GM21619 (cell line): Measurements from ENCODE around the gene VSIG10L2.

Experiments
- ATAC-seq: cut with Tn5 transposase; IDR thresholded peaks from one replicate; pipeline ENCODE4 v1.9.1; 2021; ENCODE audit not compliant: unreplicated experiment

The VSIG10L2 gene

DNA sequence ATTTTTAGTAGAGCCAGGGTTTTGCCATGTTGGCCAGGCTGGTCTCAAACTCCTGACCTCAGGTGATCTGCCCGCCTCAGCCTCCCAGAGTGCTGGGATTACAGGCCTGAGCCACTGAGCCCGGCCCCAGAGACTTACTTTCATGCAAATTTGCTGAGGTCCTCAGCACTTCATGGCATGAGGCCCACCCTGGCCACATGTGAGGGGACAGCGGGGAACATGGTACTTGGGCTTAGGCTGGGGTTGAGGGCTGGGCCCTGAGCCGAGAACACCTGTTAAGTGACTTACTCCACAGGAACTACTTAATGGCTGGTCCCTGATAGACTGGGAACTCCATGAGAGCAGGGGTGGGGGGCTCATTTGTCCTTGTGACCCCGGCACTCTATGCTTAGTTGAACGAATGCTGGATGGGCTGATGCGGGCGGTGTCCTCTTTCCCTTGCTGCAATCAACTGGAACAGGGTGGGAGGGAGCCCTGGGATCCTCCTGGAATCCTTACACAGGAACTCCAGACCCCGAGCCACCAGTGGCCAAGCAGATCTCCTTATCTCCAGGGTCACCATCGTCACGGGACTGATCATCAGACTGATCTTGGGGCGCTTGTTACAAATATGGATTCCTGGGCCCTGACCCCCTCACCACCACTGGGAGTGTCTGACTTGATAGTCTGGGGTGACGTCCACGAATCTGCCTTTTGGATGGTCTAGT lies 1.0 kb downstream of the VSIG10L2 start:
- no peak for ATAC-seq

DNA sequence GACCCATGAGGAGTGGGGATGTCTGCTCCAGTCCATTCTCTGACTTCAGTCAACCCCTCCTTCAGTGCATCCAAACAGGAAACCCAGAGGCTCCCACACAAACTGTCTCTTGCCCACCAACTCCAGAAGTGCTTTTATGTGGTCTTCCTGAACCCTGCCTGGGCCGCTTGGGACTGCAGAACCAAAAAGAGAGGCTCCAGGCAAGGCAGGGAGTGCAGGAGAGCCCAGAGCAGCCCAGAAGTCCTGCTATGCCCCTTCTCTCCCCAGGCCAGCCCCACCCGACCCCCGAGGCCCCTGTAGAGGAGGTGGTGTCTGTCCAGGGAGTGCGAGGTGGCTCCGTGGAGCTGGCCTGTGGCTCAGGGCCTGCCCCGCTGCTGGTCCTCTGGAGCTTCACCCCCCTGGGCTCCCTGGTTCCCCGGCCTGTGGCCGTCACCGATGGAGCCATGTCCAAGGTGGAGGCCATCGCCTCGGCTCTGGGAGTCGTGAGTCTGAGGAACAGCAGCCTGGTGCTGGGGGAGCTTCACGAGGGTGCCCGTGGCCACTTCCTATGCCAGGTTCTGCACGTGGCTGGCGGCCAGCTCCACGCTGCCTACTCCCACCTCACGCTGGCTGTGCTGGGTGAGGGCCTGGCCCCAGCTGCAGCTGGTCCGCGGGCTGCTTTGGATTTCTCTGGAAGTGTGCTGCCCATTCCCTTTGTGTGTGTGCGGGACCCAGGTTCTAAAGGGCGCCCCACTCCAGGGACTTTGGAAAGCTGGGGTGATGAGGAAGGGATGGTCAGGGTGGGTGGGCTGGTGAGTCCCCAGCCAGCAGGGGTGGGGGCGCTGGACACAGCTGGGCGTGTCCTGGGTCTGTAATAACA lies 1.8 kb downstream of the VSIG10L2 start:
- ATAC-seq = no peak

DNA sequence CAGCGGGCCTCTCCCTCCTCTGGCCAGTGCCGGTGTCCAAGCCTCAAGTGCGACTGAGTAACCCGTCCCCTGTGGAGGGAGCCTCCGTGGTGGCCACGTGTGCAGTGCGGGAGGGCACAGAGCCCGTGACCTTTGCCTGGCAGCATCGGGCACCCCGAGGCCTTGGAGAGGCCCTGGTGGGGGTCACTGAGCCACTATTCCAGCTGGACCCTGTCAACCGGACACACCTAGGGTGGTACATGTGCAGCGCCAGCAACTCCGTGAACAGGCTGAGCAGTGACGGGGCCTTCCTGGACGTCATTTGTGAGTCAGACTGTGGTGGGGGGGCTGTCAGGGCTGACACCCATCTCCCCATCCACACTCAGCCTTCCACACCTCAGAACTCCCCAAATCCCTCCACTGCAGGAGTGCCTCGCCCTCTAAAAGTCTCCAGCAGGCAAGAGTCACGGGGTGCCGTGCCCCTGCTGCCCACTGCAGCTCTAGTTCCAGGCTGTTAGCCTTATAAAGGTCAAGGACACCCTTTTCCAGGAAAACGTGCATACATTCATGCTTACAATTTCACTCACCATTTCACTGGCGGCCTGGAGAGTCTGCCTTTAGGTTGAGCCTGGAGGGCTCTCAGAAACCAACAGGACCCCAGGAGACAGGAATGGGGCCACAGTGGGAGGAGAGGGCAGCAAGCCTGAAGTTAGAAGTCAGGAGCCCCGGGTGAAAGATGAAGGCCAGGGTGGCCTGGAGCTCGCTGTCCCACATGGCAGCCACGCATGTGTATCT lies 2.6 kb downstream of the VSIG10L2 start:
- no peak for ATAC-seq

DNA sequence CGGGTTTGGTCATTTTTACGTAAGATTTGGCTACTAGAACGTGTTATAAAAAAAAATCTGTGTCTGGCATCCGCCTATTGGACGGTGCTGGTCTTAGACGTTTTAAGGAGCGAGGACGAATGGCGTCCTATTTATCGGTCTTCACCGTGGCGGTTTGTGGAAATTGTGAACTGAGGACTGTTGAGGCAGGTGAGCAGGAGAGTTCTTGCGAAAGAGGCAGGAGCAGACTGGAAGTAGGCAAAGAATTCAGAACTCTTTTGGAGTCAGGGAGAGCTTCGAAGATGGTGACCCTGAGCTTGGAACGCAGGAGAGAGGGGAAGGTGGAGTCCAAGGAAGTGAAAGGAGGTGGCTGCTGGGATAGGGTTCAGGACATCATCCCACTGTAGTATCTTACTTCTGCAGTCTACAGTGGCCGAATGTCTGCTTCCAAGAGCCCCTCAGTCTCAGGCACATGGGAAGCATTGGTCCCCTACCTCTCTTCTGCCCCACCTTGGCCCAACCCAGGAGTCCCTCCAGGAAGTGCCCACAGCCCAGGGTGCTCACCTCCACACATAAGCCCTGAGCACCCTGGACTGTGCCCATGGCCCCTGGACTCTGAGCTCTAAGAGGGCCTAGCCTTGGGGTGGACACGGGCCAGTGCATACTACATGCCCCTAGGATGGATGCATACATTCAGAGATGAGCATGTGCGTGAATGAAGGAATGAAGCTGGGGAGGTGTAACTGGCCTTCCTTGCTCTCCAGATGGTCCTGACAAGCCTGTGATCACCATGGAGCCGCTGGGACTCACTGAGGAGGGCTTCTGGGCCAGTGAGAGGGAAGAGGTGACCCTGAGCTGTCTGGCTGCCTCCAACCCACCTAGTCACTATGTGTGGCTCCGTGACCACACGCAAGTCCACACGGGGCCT lies 3.7 kb downstream of the VSIG10L2 start:
- no peak for ATAC-seq

DNA sequence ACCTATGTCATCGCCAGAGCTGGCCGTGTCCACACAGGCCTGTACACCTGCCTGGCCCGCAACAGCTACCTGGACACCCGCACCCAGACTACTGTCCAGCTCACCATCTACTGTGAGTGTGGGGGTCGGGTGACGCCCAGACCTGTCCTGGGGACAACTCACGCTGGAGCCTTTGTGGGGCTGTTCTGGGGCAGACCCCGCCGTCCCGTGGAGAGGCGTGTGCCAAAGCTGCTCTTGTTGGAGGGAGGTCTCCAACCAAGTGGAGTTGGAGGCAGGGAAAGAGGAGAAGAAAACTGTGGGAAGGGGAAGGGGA lies 4.3 kb downstream of the VSIG10L2 start:
- ATAC-seq = no peak

DNA sequence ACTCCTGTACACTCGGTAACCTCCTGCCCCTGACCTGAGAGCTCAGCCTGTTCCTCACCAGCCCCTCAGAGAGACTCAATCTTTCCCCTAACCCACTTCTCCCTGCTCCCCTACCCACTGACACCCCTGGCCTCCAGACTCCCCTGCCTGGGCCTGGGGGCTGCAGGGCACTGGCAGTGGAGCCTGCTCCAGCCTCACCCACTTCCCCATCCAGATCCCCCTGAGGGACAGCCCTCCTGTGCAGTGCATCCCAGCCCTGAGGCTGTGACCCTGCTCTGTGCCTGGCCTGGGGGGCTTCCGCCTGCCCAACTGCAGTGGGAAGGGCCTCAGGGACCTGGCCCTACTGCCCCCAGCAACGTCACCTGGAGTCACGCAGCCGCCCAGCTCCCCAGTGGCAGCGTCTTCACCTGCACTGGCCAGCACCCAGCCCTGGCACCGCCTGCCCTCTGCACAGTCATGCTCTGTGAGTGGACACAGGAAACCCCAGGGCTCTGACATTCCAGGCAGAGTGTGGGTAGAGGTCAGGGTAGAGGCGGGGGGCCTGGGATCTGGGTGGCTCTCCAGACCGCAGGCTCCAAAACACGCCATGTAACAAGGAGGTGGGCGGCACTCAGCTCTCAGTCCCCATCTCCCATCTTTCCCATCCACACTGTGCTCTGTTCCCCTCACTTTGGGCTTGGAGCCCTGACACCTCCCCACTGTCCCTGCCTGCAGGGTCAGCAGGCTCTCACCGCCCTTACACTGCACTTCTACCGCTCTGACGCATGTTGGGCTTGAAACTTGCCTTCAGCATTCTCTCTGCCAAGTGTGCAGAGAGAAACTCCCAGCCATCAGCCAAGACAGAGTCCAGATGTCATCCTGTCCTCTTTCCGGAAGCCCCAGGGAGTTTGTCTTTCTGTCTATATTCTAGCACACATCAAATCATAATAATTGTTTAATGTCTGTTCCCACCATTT lies 5.1 kb downstream of the VSIG10L2 start:
- ATAC-seq = no peak

DNA sequence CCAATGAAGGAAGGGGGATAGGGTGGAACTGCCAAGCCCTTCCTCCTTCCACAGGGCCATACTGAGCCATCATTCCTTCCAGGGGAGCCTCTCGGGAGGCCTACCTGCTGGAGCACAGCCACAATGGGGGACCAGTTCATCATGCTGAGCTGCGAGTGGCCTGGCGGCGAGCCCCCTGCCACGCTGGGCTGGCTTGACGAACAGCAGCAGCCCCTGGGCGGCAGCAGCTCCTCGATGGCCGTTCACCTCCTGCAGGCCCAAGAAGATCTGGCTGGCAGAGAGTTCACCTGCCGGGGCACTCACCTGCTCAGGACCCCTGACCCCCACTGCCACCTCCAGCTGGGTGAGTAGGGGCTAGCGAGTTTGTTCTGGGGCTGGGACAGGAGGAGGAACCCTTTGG lies 5.9 kb downstream of the VSIG10L2 start:
- ATAC-seq = no peak

DNA sequence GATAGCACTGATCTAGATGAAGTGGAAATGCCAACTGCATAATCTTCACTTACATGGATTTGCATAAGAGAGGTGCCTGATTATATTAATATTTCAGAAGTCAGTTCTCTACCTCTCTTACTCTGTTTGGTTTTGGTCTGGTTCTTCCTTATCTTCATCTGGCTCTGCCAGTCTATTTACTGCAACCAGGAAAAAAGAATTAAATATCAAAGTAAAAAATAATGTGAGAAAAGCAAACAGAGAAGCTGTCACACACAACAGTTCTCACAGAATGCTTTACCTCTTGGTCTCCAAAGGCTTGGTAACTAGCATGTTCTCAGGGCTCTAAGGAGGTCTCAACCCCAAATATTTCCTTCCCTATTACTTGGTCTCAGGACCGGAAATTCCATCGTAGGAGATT lies 6.7 kb downstream of the VSIG10L2 start:
- no peak for ATAC-seq

DNA sequence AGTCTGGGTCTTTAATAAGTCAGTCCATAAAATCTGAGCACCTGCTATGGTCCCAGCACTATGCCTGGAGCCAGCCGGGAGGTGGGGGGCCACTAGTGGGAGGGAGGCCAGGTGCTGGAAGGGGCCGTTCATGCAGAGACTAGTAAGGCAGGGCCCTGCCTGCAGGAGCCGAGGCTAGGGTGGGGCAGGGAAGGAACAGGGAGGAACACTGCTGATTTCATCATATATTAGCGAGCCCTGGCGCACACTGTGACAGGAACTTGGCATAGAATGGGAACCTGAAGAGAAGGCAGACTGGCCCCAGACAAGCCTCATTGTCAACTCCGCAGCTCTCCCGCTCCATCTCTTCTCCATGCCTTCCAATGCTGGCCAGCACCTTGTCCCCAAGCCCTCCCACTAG lies 7.1 kb downstream of the VSIG10L2 start:
- ATAC-seq = no peak

DNA sequence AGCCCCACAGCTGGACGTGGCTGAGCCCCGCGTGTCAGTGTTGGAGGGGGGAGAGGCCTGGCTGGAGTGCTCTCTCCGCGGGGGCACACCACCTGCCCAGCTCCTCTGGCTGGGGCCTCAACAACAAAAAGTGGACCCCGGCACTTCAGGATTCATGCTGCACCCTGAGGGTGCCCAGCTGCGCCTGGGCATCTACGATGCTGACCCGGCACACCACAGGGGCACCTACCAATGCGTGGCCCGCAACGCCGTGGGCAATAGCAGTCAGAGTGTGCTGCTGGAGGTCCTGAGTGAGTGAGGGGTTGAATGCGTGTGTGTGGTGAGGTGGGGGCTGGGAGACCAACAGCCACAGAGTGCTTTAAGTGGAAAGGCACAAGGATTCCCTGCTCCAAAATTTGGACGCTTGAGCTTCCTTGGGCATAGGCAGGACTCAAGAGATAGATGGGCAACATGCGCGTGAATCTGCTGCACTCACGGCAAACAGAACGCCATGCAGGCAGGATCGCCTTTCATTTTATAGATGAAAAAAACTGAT lies 7.6 kb downstream of the VSIG10L2 start:
- ATAC-seq = no peak

DNA sequence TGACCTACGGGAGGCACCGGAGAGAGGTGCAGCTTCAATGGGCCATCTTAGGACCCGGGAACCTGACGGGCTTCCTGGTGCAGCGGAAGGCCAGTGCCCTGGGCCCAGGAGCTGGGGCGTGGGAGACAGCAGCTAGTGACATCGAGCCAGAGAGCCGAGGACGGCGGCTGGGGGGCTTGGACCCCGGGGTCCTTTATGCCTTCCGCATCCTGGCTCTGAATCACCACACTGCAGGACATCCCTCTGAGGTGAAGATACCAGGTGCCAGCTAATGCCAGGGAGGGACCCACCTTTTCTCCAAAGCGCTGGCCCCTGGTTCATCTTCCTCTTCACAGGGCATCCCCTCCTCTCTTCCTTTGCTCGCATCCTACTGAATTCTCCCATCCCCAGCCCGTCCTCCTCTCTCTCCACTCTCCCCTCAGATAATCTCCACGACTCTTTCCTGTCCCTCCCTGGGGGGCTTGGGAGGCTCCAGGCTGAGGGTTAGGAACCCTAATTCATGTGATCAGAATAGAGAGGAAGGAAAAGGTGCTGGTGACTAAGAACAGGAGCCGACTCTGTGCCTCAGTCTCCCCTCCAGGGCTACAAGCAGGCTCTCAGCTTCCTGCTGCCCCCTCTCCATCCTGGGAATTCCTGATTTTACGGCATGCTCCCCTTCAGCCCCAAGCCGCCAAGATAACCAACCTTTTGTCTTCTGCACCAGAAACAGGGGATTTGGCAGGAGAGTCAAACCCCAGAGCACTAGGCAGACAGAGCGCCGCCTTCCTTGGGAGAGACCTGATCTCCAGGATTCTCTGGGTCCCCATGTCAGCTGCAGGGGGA lies 8.5 kb downstream of the VSIG10L2 start:
- no peak for ATAC-seq

DNA sequence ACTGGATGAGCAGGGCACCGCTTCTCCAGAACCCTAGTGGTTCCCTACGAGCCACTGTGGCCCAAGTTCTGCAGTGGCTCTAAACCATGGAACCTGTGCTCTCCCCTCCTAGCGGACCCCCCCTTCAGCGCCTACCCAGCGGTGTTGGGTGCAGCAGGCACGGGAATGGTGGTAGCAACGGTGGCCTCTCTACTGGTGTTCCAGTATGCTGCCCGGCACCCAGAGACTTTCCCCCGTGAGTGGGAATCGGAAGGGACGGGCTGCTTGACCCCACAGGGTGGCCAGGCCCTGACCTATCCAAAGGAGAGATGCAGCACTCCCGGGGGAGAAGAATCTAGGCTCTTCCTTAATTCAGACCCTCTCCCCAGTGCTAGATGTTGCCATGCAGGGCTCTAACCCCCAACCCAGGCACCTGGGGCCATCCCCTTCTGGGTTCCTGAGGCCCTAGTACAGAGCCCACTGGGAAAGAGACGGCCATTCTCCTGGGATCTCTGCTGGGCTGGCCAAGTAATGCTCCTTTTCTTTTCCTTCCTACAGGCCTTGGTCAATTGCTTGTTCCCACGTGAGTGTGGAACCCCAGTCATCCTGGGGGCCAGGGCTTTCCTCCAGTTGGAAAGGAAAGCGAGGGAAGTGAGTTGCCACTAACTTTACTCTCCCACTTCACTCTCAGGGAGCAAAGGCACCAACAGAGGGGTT lies 9.2 kb downstream of the VSIG10L2 start:
- ATAC-seq = no peak

DNA sequence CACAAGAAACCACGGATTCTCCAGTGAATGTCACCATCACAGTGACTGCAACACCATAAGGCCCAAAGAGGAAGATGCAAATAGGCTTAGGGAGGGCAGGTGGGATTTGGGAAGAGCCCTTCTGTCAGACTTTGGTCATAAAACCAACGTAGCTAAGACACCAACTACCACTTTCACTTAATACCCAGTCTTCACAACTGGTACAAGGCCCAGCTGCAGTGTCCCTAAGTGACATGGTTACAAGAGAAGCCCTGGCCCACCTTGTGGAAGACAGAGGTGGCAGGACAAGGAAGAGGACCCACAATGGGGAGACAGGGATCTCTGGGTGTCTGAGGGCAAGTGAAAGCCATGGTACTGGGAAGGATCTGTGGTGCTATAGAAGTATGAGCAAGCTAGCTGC lies 10.0 kb downstream of the VSIG10L2 start:
- ATAC-seq = no peak

DNA sequence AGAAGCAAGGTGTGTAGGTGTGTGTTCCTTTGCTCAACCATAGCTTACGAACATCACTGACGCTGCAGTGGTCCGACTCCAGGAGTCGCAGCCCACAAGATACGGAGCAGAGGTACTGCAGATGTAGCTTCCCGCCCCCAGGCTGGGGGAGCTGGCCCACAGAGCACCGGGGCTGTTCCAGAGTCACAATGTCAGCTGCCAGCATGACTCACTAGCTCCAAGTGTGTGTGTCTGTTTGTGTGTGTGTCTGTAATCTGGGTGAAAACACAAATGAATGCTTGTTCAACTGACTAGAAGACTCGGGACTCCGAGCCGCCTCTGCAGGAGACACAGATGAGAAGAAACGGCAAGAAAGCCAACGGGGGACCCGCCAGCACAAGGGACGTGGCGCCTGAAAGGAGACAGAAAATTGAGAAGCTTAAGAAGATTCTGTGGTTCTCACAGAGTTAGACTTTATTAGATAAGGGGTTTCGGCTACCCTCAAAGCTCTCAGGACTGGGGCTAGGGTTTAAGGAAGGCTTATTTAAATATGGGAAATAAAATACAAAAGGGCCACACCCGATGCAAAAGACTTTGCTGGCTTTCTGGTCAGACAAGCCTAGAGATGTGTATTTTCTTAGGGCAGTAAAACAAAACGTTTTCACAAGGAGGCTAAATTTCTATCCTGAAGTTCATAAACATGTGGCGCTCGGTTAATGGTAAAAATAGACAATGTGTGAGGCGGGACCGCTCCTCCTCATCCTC lies 10.7 kb downstream of the VSIG10L2 start:
- no peak for ATAC-seq

DNA sequence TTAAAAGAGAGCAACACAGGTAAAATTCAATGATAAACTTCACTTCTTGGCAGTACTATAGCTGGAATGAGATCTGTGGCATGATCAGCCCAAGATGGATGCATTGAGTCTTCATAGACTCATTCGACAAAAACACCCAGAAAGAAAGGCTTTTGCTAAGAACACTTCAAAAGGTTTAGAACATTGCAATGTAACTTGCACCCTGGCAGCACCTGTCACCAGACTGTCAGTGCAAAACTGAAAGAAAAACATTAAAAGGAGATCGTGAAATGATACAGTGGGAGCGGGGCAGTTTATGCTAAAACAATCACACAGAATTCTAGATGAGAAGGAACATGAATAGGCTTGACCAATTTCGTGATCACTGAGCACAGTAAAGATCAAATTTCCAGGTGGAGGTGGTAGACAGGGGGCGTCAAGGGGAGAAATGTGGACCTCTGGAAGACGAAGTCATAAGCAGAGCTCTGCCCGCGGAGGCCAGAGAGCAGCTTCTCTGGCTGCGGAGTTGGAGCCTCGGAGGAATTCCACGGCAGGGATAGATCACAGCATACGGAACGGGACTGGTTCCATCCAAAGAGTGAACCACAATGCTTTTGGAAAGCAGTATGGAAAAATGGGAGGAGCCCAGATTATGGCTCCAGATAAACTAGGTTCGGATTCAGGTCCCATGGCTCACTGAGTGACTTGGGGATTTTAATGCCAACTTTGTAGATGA lies 11.9 kb downstream of the VSIG10L2 start:
- no peak for ATAC-seq

DNA sequence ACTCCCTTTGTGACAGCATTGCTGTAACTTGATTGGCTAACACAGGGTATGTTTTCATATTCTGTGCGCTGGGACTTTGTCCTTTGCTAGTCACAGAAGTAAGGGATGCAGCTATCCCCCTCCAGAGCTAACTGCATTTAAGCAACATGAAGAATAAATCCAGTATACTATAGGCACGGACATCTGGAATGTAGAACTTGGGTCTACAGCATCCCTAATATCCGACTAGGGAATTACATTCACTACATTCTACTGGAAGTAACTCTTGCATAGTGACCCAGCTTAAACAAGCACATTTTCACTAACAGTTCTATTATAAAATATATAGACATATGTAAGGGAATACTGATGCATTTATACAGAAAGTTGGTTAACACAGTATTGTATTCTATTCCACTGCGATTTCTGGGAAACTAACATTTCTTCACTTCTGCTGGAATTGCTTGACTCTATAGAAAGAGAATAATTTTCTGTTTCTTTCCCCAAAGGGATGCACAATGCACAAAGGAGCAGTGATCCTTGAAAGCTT lies 13.1 kb downstream of the VSIG10L2 start:
- ATAC-seq = no peak
